CD8-positive, alpha-beta memory T cell (primary cell): ENCODE data around the gene SEC23IP. TPM values are rescaled to one million over a fixed set of nuclear protein-coding genes. Genes with fewer than 3 reads are reported as not detected.
"Not testable (repeated sequence)": the region's sequence is repeated elsewhere in the genome, so short reads cannot be mapped to it uniquely, and the experiment has no call there.

Experiments
- CTCF ChIA-PET: fragments of 350-600 bp; sonication (Branson Sonifier 250); formaldehyde crosslinking; loops from one replicate; lab custom pipeline; 2021; ENCODE audit warnings: antibody characterized with exemption; lab: Charles Lee
- POLR2A ChIA-PET: fragments of 350-600 bp; sonication (Branson Sonifier 250); formaldehyde crosslinking; loops from one replicate; lab custom pipeline; 2021; ENCODE audit warnings: antibody characterized with exemption; lab: Charles Lee
- DNase-seq, 5 donors: peaks; one replicate each; pipeline versions ENCODE4 v3.0.0 to v3.0.0-alpha.2; 2020 to 2022; ENCODE audit warnings: mixed read lengths in 1 of 5
- H3K27ac ChIP-seq: one replicate; pipeline ENCODE4 v1.7.0; 2013; ENCODE audit warnings: low read depth, mild to moderate bottlenecking, low read length, moderate library complexity
- H3K27me3 ChIP-seq: 2 replicates; pipeline ENCODE4 v1.7.0; 2013; ENCODE audit warnings: low read length, mild to moderate bottlenecking; ENCODE audit not compliant: insufficient read depth, poor library complexity, severe bottlenecking
- H3K36me3 ChIP-seq: 2 replicates; pipeline ENCODE4 v1.7.0; 2013; ENCODE audit warnings: mild to moderate bottlenecking, low read length, moderate library complexity; ENCODE audit not compliant: insufficient read depth
- H3K4me1 ChIP-seq: 2 replicates; pipeline ENCODE4 v1.7.0; 2013; ENCODE audit warnings: mild to moderate bottlenecking, low read length, moderate library complexity; ENCODE audit not compliant: insufficient read depth
- H3K4me3 ChIP-seq: 2 replicates; pipeline ENCODE4 v1.7.0; 2013; ENCODE audit warnings: mild to moderate bottlenecking, low read length
- H3K9me3 ChIP-seq: 2 replicates; pipeline ENCODE4 v1.7.0; 2013; ENCODE audit warnings: mild to moderate bottlenecking, low read length
- H3K27ac Mint-ChIP-seq, 8 donors: one replicate each; pipeline ENCODE4 v1.8.0; 2020 to 2021; ENCODE audit warnings: mixed read lengths in 8 of 8, mild to moderate bottlenecking in 6 of 8, inconsistent platforms in 3 of 8, moderate library complexity in 3 of 8
- H3K27me3 Mint-ChIP-seq, 2 donors: one replicate each; pipeline ENCODE4 v1.8.0; 2020 to 2021; ENCODE audit warnings: mixed read lengths in 2 of 2, mild to moderate bottlenecking in 1 of 2, moderate library complexity in 1 of 2
- H3K36me3 Mint-ChIP-seq, 3 donors: one replicate each; pipeline ENCODE4 v1.8.0; 2020 to 2021; ENCODE audit warnings: mixed read lengths in 3 of 3, inconsistent platforms in 1 of 3, mild to moderate bottlenecking in 1 of 3
- H3K4me1 Mint-ChIP-seq, 3 donors: one replicate each; pipeline ENCODE4 v1.8.0; 2020 to 2021; ENCODE audit warnings: mixed read lengths in 3 of 3, inconsistent platforms in 1 of 3, mild to moderate bottlenecking in 1 of 3
- H3K4me3 Mint-ChIP-seq, 7 donors: one replicate each; pipeline ENCODE4 v1.8.0; 2020 to 2021; ENCODE audit warnings: mixed read lengths in 7 of 7, mild to moderate bottlenecking in 6 of 7, moderate library complexity in 4 of 7, inconsistent platforms in 2 of 7
- H3K9me3 Mint-ChIP-seq, 5 donors: one replicate each; pipeline ENCODE4 v1.8.0; 2020 to 2022; ENCODE audit warnings: mixed read lengths in 5 of 5, mild to moderate bottlenecking in 3 of 5, moderate library complexity in 2 of 5, inconsistent platforms in 1 of 5
- polyA plus RNA-seq: library from polyadenylated mRNA; unstranded; fragments of 300-500 nt; fragmentation: Illumina TruSeq; gene quantifications from one replicate; pipeline ENCODE4 v1.2.3, GENCODE V29; 2021
- total RNA-seq, 2 experiments: library from RNA; stranded (reverse); gene quantifications; one replicate each; pipeline ENCODE4 v1.2.3, GENCODE V29; 2021

SEC23IP gene
- total and polyA plus RNA-seq, 3 experiments from 2014 or later: 46.4 to 79.0 (median 74.0) TPM

DNA sequence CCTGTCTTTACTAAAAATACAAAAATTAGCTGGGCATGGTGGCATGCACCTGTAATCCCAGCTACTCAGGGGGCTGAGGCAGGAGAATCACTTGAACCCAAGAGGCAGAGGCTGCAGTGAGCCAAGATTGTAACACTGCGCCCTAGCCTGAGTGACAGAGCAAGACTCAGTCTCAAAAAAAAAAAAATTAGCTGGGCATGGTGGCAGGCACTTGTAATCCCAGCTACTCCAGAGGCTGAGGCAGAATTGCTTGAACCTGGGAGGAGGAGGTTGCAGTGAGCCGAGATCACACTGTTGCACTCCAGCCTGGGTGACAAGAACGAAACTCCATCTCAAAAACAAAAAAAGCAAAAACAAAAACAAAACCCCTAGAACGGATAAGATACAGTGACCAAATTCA, 23.1 kb upstream of the SEC23IP start:
- H3K27me3 Mint-ChIP-seq: not testable (repeated sequence)
- Mint-ChIP-seq H3K4me1 (peaks cover 52 to 74% (median 69%) of the 10 kb centered on the region in 3 donors), H3K27ac (peak overlapping the region in 2 of 8 donors; percentile 2 to 14)

DNA sequence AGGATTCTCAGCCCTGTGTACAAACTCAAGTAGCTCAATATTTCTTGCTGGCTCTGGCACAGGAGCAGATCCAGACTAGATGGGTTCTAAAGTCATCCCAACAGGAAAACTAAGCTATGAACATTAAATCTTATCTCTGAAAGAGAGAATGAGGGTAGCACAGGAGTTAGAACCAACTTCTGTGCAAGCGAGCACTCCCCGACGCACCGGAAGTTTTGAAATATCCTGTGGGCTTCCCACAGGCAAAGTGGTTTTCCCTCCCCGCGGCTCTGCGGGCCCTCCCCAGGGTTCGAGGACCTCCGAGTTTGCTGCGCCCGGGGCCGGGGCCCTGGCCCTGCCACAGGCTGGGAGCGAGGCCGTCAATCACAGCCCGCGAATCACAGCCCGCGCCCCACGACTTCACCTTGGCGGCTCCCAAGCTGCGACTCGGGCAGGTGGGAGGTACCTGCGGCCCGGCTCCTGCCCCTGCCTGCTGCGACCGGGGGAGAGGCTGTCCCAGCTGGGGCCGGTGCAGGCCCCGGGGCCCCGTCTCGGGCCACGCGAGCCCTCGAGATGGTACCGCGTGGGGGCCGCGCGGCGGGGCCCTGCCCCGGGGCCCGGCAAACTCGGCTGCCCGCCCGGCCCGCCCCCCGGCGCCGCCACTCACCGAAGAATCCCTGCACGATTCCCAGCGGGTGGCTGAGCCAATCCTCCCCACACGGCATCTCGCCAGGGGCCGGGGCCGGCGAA, 20.5 kb upstream of the SEC23IP start:
- peak overlapping the region; percentile 90 to 94 (median 93) for H3K4me3 Mint-ChIP-seq
- Histone ChIP-seq H3K4me1 (peaks cover 35% of the 10 kb centered on the region), H3K27ac (peak overlapping the region; percentile 81), H3K36me3 (no peaks in the 10 kb centered on the region), H3K27me3 (no peaks in the 10 kb centered on the region), H3K4me3 (peak overlapping the region; percentile 51), H3K9me3 (no peaks in the 10 kb centered on the region)
- peaks cover 40 to 54% (median 52%) of the 10 kb centered on the region in 3 donors for H3K4me1 Mint-ChIP-seq
- peaks cover 0 to 9% (median 4%) of the 10 kb centered on the region in 3 donors for H3K36me3 Mint-ChIP-seq
- ChIA-PET POLR2A (interaction anchor here (0.5 to 3.8 kb wide), 10 partner anchors 9 to 752 kb away, joined by 3 to 37 read pairs (median 4); partner anchors contain the start of genes GRK5, INPP5F and SEC23IP), CTCF (interaction anchor here (0.6 to 3.6 kb wide), 11 partner anchors 8 to 558 kb away, joined by 3 to 33 read pairs (median 3); partner anchors contain the start of genes BAG3 and SEC23IP)
- H3K27ac Mint-ChIP-seq: peak overlapping the region; percentile 84 to 97 (median 92)
- no peaks in the 10 kb centered on the region for H3K9me3 Mint-ChIP-seq
- peak; percentile 38 to 62 (median 55) for DNase-seq
- H3K27me3 Mint-ChIP-seq: no peaks in the 10 kb centered on the region

More for the DNA sequence above, 23.1 kb upstream of the SEC23IP start:
- not testable (repeated sequence) for H3K36me3 ChIP-seq, H3K27ac ChIP-seq, H3K9me3 ChIP-seq, H3K4me3 ChIP-seq, DNase-seq, H3K9me3 Mint-ChIP-seq, H3K27me3 ChIP-seq
- peaks cover 35% of the 10 kb centered on the region for H3K4me1 ChIP-seq
- Mint-ChIP-seq H3K4me3 (peak overlapping the region; percentile 21 to 92 (median 56)), H3K36me3 (peaks cover 6 to 17% (median 9%) of the 10 kb centered on the region in 3 donors)
- POLR2A ChIA-PET: interaction anchor here (0.7 kb wide), 1 partner anchor 8 kb away, joined by 3 read pairs; no protein-coding TSS in a partner anchor
- CTCF ChIA-PET: interaction anchor here (1.5 kb wide), 2 partner anchors 9 to 183 kb away, joined by 4 read pairs; no protein-coding TSS in a partner anchor

DNA sequence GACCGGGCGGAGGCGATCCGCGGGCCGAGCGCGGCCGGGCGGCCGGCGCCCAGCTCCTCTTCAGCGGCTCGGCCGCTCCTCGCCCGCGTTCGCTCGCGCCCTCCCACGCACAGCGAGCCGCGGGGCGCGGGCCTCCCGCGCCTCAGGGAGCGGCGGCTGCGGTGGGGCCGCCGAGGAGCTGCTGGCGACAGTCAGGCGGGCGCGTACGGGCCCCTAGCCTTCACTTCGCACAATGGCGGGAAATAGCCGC, 20.0 kb upstream of the SEC23IP start, which contains the start of gene MCMBP:
MCMBP (minus strand) TSS at position 234 of the 250 bp plus-strand sequence. CDS start 259 bp downstream, outside the sequence.
- H3K4me1 Mint-ChIP-seq: peaks cover 37 to 49% (median 48%) of the 10 kb centered on the region in 3 donors
- Histone ChIP-seq H3K4me1 (peaks cover 32% of the 10 kb centered on the region), H3K36me3 (no peaks in the 10 kb centered on the region), H3K4me3 (peak within 1 kb of the TSS; percentile 94), H3K27ac (peak within 1 kb of the TSS; percentile 81), H3K9me3 (no peaks in the 10 kb centered on the region), H3K27me3 (no peaks in the 10 kb centered on the region)
- ChIA-PET CTCF (interaction anchor here (0.7 to 3.6 kb wide), 6 partner anchors 8 to 221 kb away, joined by 3 to 33 read pairs (median 4); partner anchors contain the start of genes BAG3 and SEC23IP), POLR2A (interaction anchor here (0.6 to 3.8 kb wide), 10 partner anchors 8 to 752 kb away, joined by 3 to 37 read pairs (median 3); partner anchors contain the start of genes GRK5, INPP5F and SEC23IP)
- no peaks in the 10 kb centered on the region for H3K27me3 Mint-ChIP-seq
- H3K27ac Mint-ChIP-seq: peak within 1 kb of the TSS; percentile 85 to 97 (median 92)
- peaks cover 0 to 9% (median 4%) of the 10 kb centered on the region in 3 donors for H3K36me3 Mint-ChIP-seq
- DNase-seq: peak in 1 of 5 donors; percentile 4
- H3K4me3 Mint-ChIP-seq: peak within 1 kb of the TSS; percentile 90 to 96 (median 93)
- H3K9me3 Mint-ChIP-seq: no peaks in the 10 kb centered on the region

DNA sequence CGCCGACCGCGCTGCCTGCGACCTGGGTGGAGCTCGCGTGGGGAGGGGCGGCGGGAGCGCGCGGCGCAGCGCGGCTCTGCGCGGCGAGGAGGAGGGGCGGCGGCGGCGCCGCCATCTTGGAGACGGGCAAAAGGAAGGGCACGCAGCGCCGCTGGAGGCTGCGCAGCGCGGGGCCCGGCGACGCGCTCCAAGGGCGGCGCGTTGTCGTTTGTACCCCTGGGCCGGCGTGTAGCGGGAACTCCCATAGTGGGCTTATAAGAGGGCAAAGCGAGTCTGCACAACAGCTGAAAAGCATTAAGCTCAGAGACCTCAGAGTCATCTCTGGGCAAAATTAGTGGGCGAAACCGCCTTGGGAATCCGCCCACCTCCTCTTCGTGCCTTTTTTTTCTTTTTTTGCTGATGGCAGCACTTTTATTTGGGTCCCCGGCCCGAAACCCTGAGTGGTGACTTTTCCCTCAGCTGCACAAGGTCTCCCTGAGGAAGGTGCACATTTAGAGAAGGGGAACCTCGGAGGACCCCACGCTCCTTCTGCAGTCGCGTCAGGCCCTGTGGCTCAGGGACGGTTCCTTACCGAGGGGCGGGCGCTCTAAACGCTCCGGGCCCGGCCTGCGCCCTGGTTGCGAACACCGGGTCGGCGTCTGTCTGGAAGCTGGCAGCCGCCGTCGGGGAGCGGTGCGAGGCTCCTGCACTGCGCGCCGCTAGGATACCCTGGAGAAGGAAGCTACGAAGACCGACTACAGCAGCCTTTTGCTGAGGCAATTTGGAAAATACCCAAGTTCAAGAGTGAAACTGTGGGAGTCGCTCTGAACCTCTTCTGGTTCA, 19.5 kb upstream of the SEC23IP start:
- peak; percentile 82 to 91 (median 87) for DNase-seq
- Histone ChIP-seq H3K4me3 (peak overlapping the region; percentile 94), H3K36me3 (no peaks in the 10 kb centered on the region), H3K4me1 (peaks cover 29% of the 10 kb centered on the region), H3K9me3 (no peaks in the 10 kb centered on the region), H3K27me3 (no peaks in the 10 kb centered on the region), H3K27ac (peak overlapping the region; percentile 81)
- ChIA-PET CTCF (interaction anchor here (0.7 to 3.6 kb wide), 5 partner anchors 9 to 221 kb away, joined by 3 to 33 read pairs (median 6); partner anchors contain the start of genes BAG3 and SEC23IP), POLR2A (interaction anchor here (0.6 to 3.8 kb wide), 11 partner anchors 9 to 753 kb away, joined by 3 to 37 read pairs (median 3); partner anchors contain the start of genes GRK5, INPP5F and SEC23IP)
- Mint-ChIP-seq H3K36me3 (peaks cover 0 to 9% (median 4%) of the 10 kb centered on the region in 3 donors), H3K9me3 (no peaks in the 10 kb centered on the region), H3K4me1 (peaks cover 33 to 44% (median 43%) of the 10 kb centered on the region in 3 donors), H3K27ac (peak overlapping the region; percentile 85 to 94 (median 91)), H3K27me3 (no peaks in the 10 kb centered on the region), H3K4me3 (peak overlapping the region; percentile 87 to 96 (median 90))

DNA sequence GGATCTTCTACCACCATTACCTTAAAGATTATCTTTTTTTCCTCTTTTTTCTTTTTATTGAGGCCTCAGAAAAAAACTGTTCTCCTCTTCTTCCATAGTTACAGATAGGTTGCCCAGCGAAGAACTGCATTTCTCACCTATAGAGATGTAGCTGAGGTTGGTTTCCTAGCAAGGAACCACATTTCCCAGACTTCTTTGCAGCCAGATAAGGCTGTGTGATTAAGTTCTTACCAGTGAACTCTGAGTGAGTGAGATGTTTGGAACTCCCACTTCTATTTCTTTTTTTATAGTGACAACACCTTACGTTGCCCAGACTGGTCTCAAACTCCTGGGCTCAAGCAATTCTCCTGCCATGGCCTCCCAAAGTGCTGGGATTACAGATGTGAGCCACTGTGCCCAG, 14.0 kb upstream of the SEC23IP start:
- Mint-ChIP-seq H3K27ac (no peak overlapping the region), H3K4me1 (peaks cover 4 to 6% (median 5%) of the 10 kb centered on the region in 3 donors), H3K4me3 (no peak overlapping the region), H3K27me3 (peaks cover 0 to 2% of the 10 kb centered on the region in 2 donors), H3K36me3 (no peaks in the 10 kb centered on the region), H3K9me3 (no peaks in the 10 kb centered on the region)
- H3K9me3 ChIP-seq: no peaks in the 10 kb centered on the region
- CTCF ChIA-PET: no interaction called here
- H3K27me3 ChIP-seq: no peaks in the 10 kb centered on the region
- H3K4me1 ChIP-seq: peaks cover 6% of the 10 kb centered on the region
- POLR2A ChIA-PET: no interaction called here
- H3K36me3 ChIP-seq: no peaks in the 10 kb centered on the region
- no peak for DNase-seq
- no peak overlapping the region for H3K27ac ChIP-seq
- no peak overlapping the region for H3K4me3 ChIP-seq

DNA sequence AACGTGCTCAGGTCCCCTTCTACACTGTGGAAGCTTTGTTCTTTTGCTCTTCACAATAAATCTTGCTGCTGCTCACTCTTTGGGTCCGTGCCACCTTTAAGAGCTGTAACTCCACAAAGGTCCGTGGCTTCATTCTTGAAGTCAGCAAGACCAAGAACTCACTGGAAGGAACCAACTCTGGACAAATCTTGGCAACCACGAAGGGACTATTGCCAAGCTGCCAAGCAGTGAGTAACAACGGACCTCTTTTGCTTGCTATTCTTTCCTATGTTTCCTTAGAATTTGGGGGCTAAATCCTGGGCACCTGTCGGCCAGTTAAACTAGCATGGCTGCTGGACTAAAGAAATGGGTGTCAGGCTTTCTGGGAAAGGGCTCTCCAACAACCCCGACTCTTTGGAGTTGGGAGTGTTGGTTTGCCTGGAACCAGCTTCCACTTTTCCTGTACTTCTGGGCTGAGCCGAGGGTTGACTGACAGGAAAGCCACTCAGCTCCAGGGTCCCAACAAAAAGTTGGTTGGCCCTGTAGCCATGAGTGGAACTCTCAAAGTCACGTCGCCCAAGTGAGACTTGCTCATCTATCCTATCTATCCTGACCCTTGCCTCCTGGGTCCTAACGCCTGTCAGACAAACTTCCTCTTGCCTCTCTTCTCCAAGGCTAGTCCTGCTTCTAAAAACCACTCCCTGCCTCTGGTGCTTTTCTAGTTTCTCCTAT, 8.5 kb upstream of the SEC23IP start:
- H3K4me3 Mint-ChIP-seq, POLR2A ChIA-PET, H3K27me3 Mint-ChIP-seq, H3K9me3 ChIP-seq, H3K27me3 ChIP-seq, DNase-seq, CTCF ChIA-PET, H3K4me1 ChIP-seq, H3K27ac ChIP-seq, H3K9me3 Mint-ChIP-seq, H3K4me3 ChIP-seq, H3K27ac Mint-ChIP-seq, H3K36me3 ChIP-seq, H3K4me1 Mint-ChIP-seq, H3K36me3 Mint-ChIP-seq: not testable (repeated sequence)

DNA sequence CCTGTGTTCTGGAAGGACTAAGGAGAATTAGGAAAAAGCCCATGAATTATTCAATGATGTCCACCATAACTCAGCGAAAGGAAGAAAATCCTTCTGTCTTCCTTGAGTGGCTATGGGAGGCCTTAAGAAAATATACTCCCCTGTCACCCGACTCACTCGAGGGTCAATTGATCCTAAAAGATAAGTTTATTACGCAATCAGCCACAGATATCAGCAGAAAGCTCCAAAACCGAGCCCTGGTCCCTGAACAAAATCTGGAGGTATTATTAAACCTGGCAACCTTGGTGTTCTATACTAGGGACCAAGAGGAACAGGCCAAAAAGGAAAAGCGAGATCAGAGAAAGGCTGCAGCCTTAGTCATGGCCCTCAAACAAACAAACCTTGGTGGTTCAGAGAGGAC, 6.5 kb upstream of the SEC23IP start:
- POLR2A ChIA-PET: interaction anchor here (0.6 kb wide), 1 partner anchor 785 kb away, joined by 6 read pairs; no protein-coding TSS in a partner anchor
- H3K9me3 ChIP-seq, CTCF ChIA-PET, H3K4me3 ChIP-seq, DNase-seq, H3K4me1 Mint-ChIP-seq, H3K27me3 Mint-ChIP-seq, H3K27ac ChIP-seq, H3K36me3 ChIP-seq, H3K4me3 Mint-ChIP-seq, H3K9me3 Mint-ChIP-seq, H3K27me3 ChIP-seq, H3K4me1 ChIP-seq, H3K36me3 Mint-ChIP-seq: not testable (repeated sequence)
- H3K27ac Mint-ChIP-seq: peak overlapping the region in 1 of 8 donors; percentile 16
